Panc1 (cell line): ENCODE data around the gene HRH3. TPM values are rescaled to one million over a fixed set of nuclear protein-coding genes. Genes with fewer than 3 reads are reported as not detected.

ENCODE experiments used
- ATAC-seq: fragments of 200-7000 bp; cut with Tn5 transposase; 2 replicates; pipeline ENCODE4 v1.9.1; 2020; ENCODE audit warnings: mild to moderate bottlenecking, moderate library complexity
- BruUV-seq: library from RNA; stranded (reverse); fragments of 400-500 nt; replicated peaks from 2 replicates; lab custom pipeline; 2021; lab: Mats Ljungman, UMichigan
- CTCF ChIA-PET: fragments of 300-600 bp; sonication (Branson Sonifier 250); formaldehyde crosslinking; loops from one replicate; lab custom pipeline; 2022; ENCODE audit warnings: antibody characterized with exemption; lab: Charles Lee
- POLR2A ChIA-PET: fragments of 300-600 bp; sonication (Branson Sonifier 250); formaldehyde crosslinking; loops from one replicate; lab custom pipeline; 2022; ENCODE audit warnings: antibody characterized with exemption; lab: Charles Lee
- DNase-seq: peaks from one replicate; pipeline ENCODE4 v3.0.0-alpha.2; 2010; ENCODE audit warnings: low read depth, low spot score
- H3K27ac ChIP-seq: 2 replicates; pipeline ENCODE4 v1.5.1; 2011; ENCODE audit warnings: mild to moderate bottlenecking, low read length, inconsistent platforms
- H3K27me3 ChIP-seq: fragments of 200-500 bp; sonication (Bioruptor generic); 2 replicates; pipeline ENCODE4 v1.6.0; 2014; ENCODE audit warnings: low read length, inconsistent platforms; ENCODE audit not compliant: control insufficient read depth, insufficient read depth
- H3K36me3 ChIP-seq: fragments of 200-500 bp; sonication (Bioruptor generic); 2 replicates; pipeline ENCODE4 v1.5.1; 2014; ENCODE audit warnings: inconsistent platforms, mild to moderate bottlenecking, low read length, moderate library complexity; ENCODE audit not compliant: control insufficient read depth, insufficient read depth
- H3K4me1 ChIP-seq: 2 replicates; pipeline ENCODE4 v1.5.1; 2011; ENCODE audit warnings: inconsistent platforms, mild to moderate bottlenecking, low read length, moderate library complexity; ENCODE audit not compliant: control insufficient read depth, insufficient read depth
- H3K4me3 ChIP-seq, 2 experiments: 2 replicates each; pipeline ENCODE4 v1.5.1; 2011 to 2012; ENCODE audit warnings: low read depth in 2 of 2, low read length in 2 of 2, mild to moderate bottlenecking in 2 of 2, inconsistent platforms in 1 of 2, moderate library complexity in 1 of 2
- H3K9me3 ChIP-seq: fragments of 200-500 bp; sonication (Bioruptor generic); 2 replicates; pipeline ENCODE4 v1.5.1; 2014; ENCODE audit warnings: low read depth, mild to moderate bottlenecking, inconsistent platforms, low read length, moderate library complexity; ENCODE audit not compliant: control insufficient read depth, insufficient read depth
- POLR2AphosphoS5 ChIP-seq: IDR thresholded peaks from 2 replicates; pipeline ENCODE4 v1.6.1; 2012; ENCODE audit warnings: mild to moderate bottlenecking, low read depth, low read length, moderate library complexity
- SIN3A ChIP-seq: IDR thresholded peaks from 2 replicates; pipeline ENCODE4 v1.6.1; 2012; ENCODE audit warnings: low read depth, mild to moderate bottlenecking, low read length, moderate library complexity, borderline replicate concordance; ENCODE audit not compliant: insufficient read depth
- TCF7L2 ChIP-seq: IDR thresholded peaks from 2 replicates; pipeline ENCODE4 v1.6.1; 2011; ENCODE audit warnings: mild to moderate bottlenecking, low read depth, low read length, inconsistent platforms
- in situ Hi-C: cut with HindIII; loops from 2 replicates; pipeline ENCODE4 v1.10.0; 2016; ENCODE audit warnings: low sequenced_read_pairs, low pct_unique_long_range_greater_than_20kb
- intact Hi-C: fragments of 100-400 bp; cut with micrococcal nuclease; formaldehyde crosslinking; loops from one replicate; pipeline ENCODE4 v1.10.0; 2022; ENCODE audit not compliant: unreplicated experiment
- total RNA-seq: library from RNA; stranded (reverse); gene quantifications from one replicate; pipeline ENCODE4 v1.2.1, GENCODE V29; 2021; ENCODE audit not compliant: unreplicated experiment
- TF ChIP-seq, protein P1 (sequence below): fragments of 450-650 bp; IDR thresholded peaks from 2 replicates; pipeline ENCODE4 v1.5.1; 2017; ENCODE audit warnings: mild to moderate bottlenecking
- TF ChIP-seq, protein P2 (sequence below), 2 experiments: IDR thresholded peaks; 2 replicates each; pipeline ENCODE4 v1.6.1; 2011 to 2012; ENCODE audit warnings: low read depth in 2 of 2, control low read depth in 1 of 2, low read length in 1 of 2, mild to moderate bottlenecking in 1 of 2, moderate library complexity in 1 of 2; ENCODE audit not compliant: insufficient read depth in 1 of 2

Gene HRH3
- total RNA-seq, 1 experiment from 2014 or later = 0.10 TPM

DNA sequence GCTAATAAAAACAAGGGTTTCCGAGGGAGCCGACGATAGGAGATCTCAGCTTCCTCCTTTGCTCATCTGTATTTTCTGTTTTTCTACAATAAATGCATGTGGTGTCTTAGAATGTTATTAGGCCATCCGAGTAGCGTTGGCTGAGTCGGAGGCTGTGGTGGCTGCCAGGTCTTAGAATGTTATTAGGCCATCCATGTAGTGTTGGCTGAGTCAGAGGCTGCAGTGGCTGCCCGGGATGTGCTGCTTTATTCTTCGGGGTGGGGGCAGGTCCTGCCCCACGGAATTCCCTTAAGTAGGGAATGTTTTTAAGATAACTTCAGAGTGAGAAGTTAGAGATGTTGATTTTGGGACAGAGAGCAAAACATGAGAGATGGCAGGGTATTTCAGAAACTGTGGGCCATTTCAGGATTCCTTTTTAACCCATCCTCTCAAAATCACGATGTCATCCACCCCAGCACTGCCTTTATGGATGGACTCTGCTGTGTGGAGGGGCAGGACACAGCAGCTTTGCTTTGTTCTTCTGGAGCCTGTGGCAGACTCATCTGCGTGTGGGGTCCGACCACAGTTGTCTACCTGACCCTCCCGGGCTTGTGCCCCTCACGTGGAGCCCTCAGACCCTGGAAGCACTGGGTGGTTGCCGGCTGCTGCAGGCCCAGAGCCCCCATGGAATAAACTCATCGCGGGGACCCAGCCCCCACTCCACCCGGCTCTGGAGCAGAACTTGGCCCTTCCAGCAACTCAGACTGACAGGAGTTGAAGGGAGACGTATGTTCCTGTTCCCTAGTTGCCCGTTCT is 38.6 kb upstream of the HRH3 start:
- TF ChIP-seq, protein P1, sequence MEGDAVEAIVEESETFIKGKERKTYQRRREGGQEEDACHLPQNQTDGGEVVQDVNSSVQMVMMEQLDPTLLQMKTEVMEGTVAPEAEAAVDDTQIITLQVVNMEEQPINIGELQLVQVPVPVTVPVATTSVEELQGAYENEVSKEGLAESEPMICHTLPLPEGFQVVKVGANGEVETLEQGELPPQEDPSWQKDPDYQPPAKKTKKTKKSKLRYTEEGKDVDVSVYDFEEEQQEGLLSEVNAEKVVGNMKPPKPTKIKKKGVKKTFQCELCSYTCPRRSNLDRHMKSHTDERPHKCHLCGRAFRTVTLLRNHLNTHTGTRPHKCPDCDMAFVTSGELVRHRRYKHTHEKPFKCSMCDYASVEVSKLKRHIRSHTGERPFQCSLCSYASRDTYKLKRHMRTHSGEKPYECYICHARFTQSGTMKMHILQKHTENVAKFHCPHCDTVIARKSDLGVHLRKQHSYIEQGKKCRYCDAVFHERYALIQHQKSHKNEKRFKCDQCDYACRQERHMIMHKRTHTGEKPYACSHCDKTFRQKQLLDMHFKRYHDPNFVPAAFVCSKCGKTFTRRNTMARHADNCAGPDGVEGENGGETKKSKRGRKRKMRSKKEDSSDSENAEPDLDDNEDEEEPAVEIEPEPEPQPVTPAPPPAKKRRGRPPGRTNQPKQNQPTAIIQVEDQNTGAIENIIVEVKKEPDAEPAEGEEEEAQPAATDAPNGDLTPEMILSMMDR = no peak
- TF ChIP-seq SIN3A = no peak
- TF ChIP-seq POLR2AphosphoS5 = no peak
- TF ChIP-seq TCF7L2 = no peak
- TF ChIP-seq, protein P2, sequence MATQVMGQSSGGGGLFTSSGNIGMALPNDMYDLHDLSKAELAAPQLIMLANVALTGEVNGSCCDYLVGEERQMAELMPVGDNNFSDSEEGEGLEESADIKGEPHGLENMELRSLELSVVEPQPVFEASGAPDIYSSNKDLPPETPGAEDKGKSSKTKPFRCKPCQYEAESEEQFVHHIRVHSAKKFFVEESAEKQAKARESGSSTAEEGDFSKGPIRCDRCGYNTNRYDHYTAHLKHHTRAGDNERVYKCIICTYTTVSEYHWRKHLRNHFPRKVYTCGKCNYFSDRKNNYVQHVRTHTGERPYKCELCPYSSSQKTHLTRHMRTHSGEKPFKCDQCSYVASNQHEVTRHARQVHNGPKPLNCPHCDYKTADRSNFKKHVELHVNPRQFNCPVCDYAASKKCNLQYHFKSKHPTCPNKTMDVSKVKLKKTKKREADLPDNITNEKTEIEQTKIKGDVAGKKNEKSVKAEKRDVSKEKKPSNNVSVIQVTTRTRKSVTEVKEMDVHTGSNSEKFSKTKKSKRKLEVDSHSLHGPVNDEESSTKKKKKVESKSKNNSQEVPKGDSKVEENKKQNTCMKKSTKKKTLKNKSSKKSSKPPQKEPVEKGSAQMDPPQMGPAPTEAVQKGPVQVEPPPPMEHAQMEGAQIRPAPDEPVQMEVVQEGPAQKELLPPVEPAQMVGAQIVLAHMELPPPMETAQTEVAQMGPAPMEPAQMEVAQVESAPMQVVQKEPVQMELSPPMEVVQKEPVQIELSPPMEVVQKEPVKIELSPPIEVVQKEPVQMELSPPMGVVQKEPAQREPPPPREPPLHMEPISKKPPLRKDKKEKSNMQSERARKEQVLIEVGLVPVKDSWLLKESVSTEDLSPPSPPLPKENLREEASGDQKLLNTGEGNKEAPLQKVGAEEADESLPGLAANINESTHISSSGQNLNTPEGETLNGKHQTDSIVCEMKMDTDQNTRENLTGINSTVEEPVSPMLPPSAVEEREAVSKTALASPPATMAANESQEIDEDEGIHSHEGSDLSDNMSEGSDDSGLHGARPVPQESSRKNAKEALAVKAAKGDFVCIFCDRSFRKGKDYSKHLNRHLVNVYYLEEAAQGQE (IDR thresholded peaks at IDR 0.05; ENCODE audit: insufficient read depth in 1 of 2, low read depth in 2 of 2, low read length in 1 of 2) = no peak
- Histone ChIP-seq H3K9me3 (no peaks in the 10 kb centered on the region), H3K27me3 (no peaks in the 10 kb centered on the region), H3K4me3 (no peak overlapping the region), H3K27ac (no peak overlapping the region), H3K36me3 (no peaks in the 10 kb centered on the region), H3K4me1 (no peaks in the 10 kb centered on the region)
- in situ Hi-C loops (no loop called here), intact Hi-C loops (no loop called here)
- ATAC-seq (no peak), DNase-seq (no peak)
- CTCF ChIA-PET = no interaction called here
- BruUV-seq = no TSS peak
- POLR2A ChIA-PET = no interaction called here

DNA sequence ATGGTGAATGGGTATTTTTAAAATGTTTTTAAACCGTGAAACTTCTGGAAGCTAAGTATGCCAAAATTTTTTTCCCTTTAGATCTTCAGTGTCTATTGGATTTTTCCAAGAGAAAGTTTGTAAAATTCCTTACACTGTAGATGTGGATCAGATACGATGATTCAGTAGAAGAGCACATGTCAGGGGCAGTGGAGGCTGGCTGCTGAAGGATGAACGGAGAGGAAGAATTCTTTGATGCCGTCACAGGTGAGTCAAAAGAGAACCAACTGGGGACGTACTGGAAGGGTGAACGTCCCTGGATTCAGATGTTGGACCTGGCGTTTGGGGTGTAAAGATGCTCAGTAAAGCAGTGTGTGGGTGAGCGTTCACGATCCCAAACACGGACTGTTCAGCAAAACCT is 35.9 kb upstream of the HRH3 start:
- DNase-seq (no peak), ATAC-seq (no peak)
- intact Hi-C loops (no loop called here), in situ Hi-C loops (no loop called here)
- ChIA-PET CTCF (no interaction called here), POLR2A (no interaction called here)
- no peaks in the 10 kb centered on the region for H3K9me3 ChIP-seq
- H3K4me1 ChIP-seq = no peaks in the 10 kb centered on the region; the same call in 1 of the 2 replicates
- H3K27ac ChIP-seq = no peak overlapping the region
- BruUV-seq = no TSS peak
- TF ChIP-seq TCF7L2 (no peak), POLR2AphosphoS5 (no peak), SIN3A (no peak)
- TF ChIP-seq, protein P1 = no peak
- TF ChIP-seq, protein P2 (IDR thresholded peaks at IDR 0.05; ENCODE audit: insufficient read depth in 1 of 2, low read depth in 2 of 2, low read length in 1 of 2) = no peak
- no peaks in the 10 kb centered on the region for H3K36me3 ChIP-seq
- no peak overlapping the region for H3K4me3 ChIP-seq
- H3K27me3 ChIP-seq = no peaks in the 10 kb centered on the region
